Measurements from ENCODE around the gene SULT1B1. TPM values are rescaled to one million over a fixed set of nuclear protein-coding genes. Genes with fewer than 3 reads are reported as not detected.

SULT1B1 gene
- polyA plus RNA-seq, 4 donors, result 0.60 to 1.3 (median 0.65) TPM

DNA sequence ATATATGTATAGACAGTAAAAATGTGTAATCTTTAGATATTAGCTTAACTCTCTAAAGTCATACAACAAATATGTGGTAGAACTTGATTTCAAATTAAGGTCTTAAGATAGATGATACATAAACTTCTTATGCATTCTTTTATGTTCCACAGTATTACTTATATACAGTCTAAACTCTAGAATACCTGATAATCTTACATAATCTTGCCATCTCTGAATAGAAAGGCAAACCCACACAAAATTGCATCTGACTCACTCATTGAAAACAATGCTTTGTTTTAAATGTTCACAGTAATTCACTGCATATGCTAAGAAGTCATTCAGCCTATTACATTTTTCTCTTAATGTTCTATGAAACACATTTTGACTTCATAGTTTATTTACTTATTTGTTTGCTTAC lies 10.1 kb downstream of the SULT1B1 start:
- DNase-seq (ENCODE audit: low read depth in 4 of 4, low spot score in 3 of 4), result no peak

GRCh38 chr4:69749771-69750170 lies 10.6 kb downstream of the SULT1B1 start:
- DNase-seq (ENCODE audit: low read depth in 4 of 4, low spot score in 3 of 4), result no peak

DNA sequence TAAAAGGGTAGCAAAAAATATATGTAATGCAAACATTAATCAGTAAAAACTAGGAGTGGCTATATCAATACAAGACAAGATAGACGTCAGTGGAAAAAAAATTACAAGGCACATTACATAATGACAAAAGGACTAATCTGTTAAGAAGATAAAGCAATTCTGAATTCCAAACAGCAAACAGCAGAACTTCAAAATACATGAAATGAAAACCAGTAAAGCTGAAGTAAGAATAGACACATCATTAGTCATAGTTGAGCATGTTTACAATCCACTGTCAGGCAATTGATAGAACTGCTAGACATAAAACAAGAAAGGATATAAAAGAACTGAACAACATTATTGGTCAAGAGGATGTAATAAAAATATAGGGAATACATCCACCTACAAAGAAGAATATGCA lies 12.2 kb downstream of the SULT1B1 start:
- no peak for DNase-seq (ENCODE audit: low read depth in 4 of 4, low spot score in 3 of 4)

DNA sequence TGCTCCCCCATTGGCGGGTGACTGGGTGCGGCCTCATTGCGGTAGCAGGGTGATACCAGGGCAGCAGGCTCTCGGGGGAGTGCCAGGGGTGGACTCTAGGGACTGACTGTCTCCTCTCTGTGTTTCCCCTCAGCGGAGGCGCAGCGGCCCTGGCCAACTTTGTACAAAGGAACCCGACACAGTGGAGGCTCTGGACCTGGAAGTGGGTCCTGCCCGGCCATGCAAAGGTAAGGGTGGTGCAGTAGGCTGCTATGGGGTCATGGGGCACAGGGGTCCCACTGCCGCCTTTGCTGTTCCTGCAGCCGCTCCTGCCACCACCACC lies 16.3 kb downstream of the SULT1B1 start:
- DNase-seq (ENCODE audit: low read depth in 4 of 4, low spot score in 3 of 4), result no peak

DNA sequence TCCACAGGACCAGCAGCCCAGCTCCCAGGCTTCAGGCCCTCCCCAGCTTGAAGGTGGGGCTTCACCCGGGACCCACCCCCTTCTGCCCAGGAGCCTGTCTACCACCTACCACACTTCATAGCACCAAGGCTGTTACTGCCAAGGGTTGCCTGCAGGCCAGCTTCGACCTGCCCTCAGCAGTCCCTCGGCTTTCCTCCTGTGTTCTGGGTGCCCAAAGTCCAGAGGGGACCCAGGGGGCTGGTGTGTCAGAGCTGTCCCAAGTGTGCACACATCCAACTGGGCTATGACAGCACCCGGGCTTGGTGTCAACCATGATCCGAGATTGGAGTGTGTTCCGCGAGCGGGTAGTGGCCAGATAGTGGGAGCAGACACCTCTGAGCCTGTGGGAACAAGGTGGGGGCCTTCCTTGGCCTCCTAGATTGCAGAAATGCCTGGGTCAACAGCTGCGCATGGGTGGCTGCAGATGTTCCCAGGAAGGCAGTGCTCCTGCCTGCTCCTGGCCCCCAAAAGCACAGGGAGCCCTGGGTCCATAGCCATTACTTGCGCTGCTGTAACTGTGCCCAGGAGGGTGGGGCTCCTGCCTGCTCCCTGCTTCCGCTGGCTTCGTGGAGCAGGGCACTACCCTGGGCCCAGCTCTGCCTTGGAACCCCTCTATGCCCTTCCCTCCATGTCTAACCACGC lies 16.8 kb downstream of the SULT1B1 start:
- no peak for DNase-seq (ENCODE audit: low read depth in 4 of 4, low spot score in 3 of 4)

DNA sequence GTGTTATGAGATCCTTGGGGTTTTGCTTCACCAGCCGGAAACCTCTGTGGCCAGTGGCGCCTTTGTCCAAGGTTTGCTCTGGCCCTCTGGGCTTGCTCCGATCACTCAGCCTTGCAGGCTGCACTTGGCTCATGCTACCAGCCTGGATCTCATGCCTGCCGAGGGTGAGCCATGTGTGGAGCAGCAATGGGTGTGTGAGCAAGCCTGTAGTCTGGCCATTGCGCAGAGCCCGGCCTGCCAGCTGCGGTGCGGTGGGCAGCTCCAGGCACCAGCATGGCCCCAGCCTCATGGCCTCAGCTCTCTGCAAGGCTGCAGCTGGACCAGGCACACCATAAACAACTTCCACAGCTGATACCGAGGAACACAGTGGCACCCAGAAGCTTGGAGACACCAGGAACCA lies 17.8 kb downstream of the SULT1B1 start:
- DNase-seq (ENCODE audit: low read depth in 4 of 4, low spot score in 3 of 4), result no peak

DNA sequence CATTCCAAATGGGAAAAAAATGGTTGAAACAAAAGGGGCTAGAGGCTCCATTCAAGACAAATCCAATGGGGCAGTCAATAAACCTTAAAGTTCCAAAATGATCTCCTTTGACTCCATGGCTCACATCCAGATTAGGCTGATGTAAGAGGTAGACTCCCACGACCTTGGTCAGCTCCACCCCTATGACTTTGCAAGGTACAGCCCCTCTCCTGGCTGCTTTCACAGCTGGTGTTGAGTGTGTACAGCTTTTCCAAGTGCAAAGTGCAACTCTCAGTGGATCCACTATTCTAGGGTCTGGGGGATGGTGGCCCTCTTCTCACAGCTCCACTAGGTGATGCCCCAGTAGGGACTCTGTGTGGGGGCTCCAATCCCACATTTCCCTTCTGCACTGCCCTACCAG lies 21.5 kb downstream of the SULT1B1 start:
- no peak for DNase-seq (ENCODE audit: low read depth in 4 of 4, low spot score in 3 of 4)

GRCh38 chr4:69735119-69735518 lies 25.3 kb downstream of the SULT1B1 start:
- DNase-seq (ENCODE audit: low read depth in 4 of 4, low spot score in 3 of 4), result no peak

- DNase-seq (ENCODE audit: low read depth in 4 of 4, low spot score in 3 of 4), result no peak
These were observed 28.6 kb downstream of the SULT1B1 start for GRCh38 chr4:69731847-69732246.

GRCh38 chr4:69731241-69731640 lies 29.2 kb downstream of the SULT1B1 start:
- no peak for DNase-seq (ENCODE audit: low read depth in 4 of 4, low spot score in 3 of 4)

DNA sequence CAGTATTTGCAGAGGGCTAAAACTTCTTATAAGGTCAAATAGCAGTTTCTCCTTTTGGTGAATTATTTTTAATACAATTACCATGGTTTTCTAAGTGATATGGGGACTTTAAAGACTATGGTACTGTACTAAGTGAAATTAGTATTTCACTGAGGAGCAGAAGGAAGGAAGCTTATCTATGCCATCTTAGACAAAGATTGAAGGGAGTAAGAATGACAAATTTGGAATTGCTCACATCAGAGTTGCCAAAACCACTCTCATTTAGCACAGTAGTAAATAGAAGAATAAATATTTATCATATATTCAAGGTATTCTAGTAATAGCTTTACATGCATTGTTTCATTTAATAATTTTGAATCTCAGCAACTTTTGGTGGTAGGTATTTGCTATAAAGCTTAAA lies 30.4 kb downstream of the SULT1B1 start:
- no peak for DNase-seq (ENCODE audit: low read depth in 4 of 4, low spot score in 3 of 4)

- no peak for DNase-seq (ENCODE audit: low read depth in 4 of 4, low spot score in 3 of 4)
These were observed 32.5 kb downstream of the SULT1B1 start for GRCh38 chr4:69727926-69728325.

DNA sequence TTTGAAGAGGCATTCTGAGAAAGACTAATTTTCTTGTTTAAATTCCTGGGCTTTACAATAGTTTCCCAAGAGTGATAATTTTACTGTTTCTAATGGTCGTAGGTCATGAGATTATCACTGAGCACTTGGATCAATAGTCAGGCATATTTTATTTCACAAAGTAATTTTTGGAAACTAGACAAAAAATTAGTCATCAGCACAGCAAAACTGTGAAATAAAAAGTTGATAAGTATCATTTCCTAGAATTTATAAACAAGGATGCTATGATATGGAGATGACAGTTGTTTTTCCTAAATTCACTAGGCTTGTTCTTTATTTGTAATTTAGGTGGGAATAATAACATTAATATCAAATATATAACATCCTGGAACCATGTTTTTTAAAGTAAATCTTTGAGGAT lies 33.0 kb downstream of the SULT1B1 start:
- DNase-seq (ENCODE audit: low read depth in 4 of 4, low spot score in 3 of 4), result no peak

GRCh38 chr4:69726971-69727370 lies 33.4 kb downstream of the SULT1B1 start:
- no peak for DNase-seq (ENCODE audit: low read depth in 4 of 4, low spot score in 3 of 4)

GRCh38 chr4:69718396-69719271 lies 41.8 kb downstream of the SULT1B1 start:
- no peak for DNase-seq (ENCODE audit: low read depth in 4 of 4, low spot score in 3 of 4)

GRCh38 chr4:69717778-69718177 lies 42.6 kb downstream of the SULT1B1 start:
- no peak for DNase-seq (ENCODE audit: low read depth in 4 of 4, low spot score in 3 of 4)

GRCh38 chr4:69716654-69717053 lies 43.8 kb downstream of the SULT1B1 start:
- DNase-seq (ENCODE audit: low read depth in 4 of 4, low spot score in 3 of 4), result no peak

DNA sequence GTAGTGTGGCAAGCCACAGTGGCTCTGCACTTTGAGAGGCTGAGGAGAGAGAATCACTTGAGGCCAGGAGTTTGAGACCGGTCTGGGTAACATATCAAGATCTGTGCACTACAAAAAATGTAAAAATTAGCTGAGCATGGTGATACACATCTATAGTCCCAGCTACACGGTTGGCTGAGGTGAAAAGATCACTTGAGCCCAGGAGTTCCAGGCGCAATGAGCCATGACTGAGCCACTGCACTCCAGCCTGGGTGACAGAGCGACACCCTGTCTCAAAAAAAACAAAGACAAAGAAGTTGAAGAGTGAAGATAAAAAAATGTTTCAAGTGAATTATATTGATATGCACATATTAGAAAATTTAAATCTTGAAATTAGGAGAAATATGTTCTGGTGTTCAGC lies 46.3 kb downstream of the SULT1B1 start:
- no peak for DNase-seq (ENCODE audit: low read depth in 4 of 4, low spot score in 3 of 4)

DNA sequence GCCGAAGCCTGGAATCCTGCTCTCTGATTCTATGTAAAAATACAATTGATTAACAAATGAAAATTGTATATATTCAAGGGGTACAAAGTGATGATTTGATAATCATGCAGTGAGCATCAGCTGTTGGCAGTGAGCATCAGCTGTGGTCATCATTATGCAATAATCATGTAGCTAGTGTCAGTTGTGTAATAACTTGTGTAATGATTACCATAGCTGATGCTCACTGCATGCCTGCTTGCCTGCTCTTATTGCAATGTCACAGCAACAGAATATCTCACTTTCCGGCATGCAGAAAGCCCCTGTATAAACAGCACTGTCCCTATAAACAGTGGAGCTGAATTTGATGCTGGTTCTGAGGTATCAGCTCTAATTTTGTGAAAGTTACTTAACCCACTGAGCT lies 46.8 kb downstream of the SULT1B1 start:
- no peak for DNase-seq (ENCODE audit: low read depth in 4 of 4, low spot score in 3 of 4)

DNA sequence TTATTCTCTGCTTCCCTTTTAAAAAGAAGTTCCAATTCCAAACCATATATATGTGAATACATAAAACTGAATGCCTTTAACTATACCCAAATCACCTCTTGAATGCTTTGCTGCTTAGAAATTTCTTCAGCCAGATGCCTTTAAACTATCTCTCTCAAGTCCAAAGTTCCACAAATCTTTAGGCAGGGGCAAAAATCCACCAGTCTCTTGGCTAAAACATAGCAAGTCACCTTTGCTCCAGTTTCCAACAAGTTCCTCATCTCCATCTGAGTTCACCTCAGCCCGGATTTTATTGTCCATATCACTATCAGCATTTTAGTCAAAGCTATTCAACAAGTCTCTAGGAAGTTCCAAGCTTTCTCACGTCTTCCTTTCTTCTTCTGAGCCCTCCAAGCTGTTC lies 49.8 kb downstream of the SULT1B1 start:
- DNase-seq (ENCODE audit: low read depth in 4 of 4, low spot score in 3 of 4), result no peak

GRCh38 chr4:69708211-69708610 lies 52.2 kb downstream of the SULT1B1 start:
- no peak for DNase-seq (ENCODE audit: low read depth in 4 of 4, low spot score in 3 of 4)

- DNase-seq (ENCODE audit: low read depth in 4 of 4, low spot score in 3 of 4), result no peak
These were observed 52.6 kb downstream of the SULT1B1 start for GRCh38 chr4:69707807-69708206.

All from left renal pelvis (tissue), 4 donors.